Hematopoietic multipotent progenitor cell treated with erythropoietin and hydrocortisone succinate and interleukin-3 and kit ligand, for 6 days (in vitro differentiated cells): ENCODE measurements around the gene SEMA6A.
A peak's percentile ranks its signal among the peaks of the same experiment; 100 is the strongest.

Source experiments
- DNase-seq: peaks from one replicate; pipeline ENCODE4 v3.0.0-alpha.2; 2015

SEMA6A gene

DNA sequence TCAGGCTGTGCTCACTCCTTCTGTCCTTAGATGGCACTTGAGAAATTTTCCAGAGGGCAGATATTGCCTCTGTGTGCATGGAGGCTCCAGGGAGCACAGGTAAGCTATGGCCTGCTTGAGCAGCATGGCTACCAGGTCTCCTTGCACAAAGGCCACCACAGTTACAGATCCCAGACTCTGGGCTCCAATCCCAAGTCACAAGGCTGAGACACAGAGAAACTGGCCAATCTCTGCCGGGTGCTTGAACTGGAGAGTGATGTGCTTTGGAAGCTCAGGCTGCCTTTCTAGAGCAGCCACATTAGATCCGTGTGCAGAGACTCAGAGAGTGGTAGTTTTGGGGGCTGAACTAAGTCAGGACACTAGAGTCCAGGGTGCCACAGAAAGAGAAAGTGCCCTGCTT, 145.7 kb downstream of the SEMA6A start:
- DNase-seq = no peak

DNA sequence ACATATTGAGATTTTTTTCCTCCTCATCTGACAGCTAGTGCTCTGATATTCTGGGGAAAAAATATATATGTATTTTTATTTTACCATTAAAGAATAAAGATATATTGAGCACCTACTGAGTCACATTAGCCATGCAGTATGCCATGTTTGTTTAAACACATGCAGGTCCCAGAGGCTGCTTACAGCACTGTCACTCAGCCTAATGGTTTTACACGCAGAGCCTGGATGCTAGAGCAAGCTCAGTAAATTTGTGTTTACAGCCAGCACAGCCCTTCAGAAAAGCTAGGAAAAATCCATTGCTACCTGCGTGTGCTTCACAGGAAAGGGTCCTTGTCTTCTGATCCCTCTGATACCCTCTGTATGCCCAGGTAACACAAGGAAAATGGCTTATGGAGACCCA, 146.2 kb downstream of the SEMA6A start:
- no peak for DNase-seq

DNA sequence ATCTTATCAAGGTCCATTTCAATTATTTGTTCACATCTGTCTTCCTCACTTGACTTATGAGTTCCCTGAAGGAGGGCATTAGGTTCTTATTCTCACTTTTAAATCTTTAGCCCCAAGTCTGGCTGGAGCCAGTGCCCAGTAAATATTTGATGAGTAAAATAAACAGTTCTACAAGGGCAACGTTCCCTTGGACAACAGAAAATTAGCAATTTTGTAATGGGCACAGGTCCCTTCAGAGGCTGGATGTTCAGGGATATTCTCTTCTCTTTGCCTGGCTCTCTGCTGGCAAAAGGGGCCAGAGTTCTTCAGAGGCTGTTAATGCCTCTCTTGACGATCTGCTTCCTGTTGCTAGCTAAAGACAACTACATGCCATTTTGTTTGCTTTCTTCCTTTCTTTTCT, 149.7 kb downstream of the SEMA6A start:
- no peak for DNase-seq

DNA sequence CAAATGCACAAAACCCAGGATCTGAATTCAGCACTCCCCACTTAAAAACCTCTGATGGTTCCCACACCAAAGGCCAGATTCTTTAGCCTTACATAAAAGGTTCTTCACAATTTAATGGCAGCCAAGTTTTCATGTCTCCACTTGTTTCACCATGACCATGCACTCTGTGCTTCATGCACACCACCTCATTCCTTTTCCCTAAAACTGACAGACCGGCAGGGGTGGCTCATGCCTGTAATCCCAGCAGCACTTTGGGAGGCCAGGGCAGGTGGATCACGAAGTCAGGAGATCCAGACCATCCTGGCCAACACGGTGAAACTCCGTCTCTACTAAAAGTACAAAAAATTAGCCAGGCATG, 150.4 kb downstream of the SEMA6A start:
- no peak for DNase-seq

DNA sequence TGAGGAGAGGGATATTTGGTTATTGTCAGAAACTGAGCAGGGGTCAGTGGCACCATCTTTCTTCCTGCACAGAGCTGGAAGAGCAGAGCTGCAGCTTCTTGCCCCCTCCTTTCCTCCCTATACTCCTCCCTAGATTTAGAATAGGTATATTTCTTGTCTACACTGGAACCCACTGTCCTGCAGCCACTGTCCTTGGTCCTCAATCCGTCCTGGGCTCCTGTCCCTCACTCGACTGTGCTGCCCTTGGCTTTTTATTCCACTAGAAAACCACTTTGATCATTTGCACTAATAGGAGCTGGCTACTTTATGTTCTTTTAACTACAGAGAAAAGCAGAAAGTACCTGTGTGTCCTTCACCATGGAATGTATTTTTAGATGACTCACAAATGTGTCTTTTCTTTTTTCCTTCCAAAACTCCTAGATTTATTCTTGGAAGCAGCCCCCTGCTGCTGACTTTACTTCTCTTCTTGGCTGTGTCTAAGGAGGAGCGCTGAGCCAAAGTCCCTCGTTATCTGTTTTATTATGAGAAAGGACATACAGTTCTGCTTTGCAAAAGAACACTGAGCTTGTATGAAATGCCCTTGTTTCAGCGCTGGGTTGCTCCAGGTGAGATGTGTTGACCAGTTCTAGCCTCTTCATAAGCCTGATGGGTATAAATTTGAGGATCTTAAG, 150.9 kb downstream of the SEMA6A start:
- no peak for DNase-seq

DNA sequence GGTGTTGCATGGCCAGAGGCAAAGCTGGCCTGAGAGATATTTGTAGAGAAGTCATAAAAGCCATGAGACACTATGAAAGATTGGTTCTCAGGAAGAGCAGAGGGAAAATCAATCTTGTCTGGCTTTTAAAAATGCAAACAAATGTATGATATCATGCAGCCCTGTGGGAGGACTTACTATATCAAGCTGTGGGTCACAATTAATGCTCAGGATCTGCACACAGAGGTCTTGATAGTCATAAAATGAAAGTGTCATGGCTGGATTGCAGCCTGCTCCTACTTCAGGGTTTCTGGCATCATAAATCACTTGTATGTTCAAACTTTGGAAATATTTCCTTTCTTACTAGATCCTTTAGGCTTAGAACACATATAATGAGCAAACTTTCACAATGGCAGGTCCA, 151.5 kb downstream of the SEMA6A start:
- DNase-seq = no peak

DNA sequence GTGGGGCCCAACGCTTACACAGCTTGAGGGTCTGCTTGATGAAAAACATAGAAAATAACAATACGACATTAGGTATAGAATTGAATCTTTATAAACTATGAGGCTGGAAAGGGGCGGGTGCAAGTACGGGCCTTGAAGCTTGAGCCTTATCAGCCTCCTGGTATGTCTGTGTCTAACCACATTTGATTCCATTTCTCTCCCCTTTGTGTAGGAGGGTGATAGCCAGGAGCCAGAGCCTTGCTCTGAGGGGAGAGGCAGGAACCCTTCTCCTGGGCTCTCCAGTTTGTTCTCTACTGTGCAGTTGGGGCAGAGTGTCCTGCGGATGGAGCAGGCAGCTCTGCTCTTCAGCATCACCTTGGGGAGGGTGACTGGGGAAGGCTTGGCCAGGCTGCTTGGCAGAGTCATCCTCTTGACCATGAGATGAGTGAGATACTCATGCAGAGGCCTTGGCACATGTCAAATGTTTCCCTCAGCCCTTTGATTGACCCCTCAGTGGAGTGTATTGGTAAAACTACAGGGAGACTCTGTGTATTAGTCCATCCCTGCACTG, 153.5 kb downstream of the SEMA6A start:
- peak; percentile 85 for DNase-seq

DNA sequence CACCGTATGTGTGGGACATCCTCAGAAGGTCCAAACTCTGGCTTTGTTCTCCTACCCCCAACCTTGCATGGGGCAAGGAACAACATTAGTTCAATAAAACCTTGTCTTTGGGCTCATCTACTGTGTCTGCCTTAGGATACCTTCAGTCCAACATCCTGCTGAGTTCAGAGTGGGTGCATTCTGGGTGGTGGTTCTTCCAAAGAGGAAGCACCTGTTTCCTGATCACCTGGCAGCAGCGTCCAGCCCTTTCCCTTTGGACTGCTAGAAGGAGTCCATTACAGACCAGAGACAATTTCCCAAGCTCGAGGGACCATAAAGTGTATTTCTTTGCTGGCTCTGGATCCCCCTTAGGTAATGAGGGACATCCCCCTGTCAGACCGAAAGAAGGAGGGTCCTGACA, 154.1 kb downstream of the SEMA6A start:
- no peak for DNase-seq

DNA sequence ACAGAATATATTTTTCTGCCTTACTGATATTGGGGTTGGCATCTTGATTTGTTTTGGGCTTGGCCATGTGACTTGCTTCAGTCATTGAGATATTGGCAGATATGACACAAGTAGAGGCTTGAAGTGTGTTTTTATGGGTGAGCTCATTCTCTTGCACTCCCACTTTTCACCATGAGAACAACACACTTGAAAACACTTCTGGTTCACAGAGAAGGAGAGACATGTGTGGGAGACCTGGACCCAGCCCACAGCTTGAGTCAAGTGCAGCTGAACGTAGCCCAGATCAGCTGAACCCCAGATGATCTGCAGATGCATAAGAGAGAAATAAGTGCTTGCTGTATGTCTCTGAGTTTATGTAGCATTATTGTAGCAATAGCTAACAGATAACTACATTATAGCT, 155.4 kb downstream of the SEMA6A start:
- no peak for DNase-seq

DNA sequence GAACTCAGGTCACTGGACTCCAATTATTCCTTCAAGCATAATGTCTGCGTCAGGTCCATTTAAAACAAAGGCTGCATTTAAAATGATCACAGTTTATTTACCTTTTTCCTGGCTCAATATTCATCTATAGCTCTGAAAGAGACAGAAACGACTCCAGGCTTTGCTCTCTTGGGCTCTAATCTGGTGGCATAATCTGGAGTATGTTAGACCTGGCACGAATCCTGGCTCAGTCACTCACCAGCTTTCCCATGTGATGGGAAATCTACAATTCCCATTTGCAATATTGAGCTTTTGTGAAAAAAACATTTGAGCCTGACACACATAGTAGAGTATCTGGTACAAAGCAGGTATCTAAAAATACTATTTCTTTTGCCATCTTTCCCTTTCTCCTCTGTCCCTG, 155.8 kb downstream of the SEMA6A start:
- no peak for DNase-seq

DNA sequence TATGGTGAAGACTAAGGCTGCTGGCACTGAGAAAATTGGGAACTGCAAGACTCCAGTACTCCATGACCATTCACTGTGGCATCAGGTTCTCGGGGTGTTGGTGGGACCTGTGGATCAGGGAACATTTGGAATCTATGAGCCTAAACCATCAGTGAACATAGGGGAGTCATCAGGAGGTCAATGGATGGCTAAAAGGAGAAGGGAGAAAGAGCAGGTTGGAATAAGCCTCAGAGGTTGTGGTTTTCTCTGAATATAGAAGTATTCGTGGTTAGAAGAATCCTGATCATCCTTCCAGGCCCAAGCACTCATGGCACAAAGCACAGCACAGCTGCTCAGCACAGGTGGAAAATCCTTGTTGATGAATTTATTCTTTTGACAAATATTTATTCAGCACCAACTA, 156.6 kb downstream of the SEMA6A start:
- DNase-seq = no peak

DNA sequence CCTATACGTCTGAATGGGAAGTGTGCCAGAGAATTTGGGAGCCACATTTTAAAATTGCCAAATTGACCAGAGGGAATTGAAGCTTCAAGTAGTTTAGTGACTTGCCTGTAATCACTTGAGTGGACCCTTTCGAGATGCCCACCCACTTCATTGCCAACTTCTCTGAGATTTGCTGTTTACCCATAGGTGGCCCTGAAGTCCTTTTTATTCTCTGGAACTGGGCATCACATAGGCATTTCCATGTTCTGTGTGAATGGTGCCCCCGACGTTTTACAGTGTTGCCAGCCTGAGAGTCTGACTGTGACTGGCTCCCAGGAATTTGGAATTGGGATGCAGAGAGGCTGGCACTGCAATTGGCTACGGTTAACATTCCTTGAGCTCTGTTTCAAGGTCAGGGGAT, 158.6 kb downstream of the SEMA6A start:
- no peak for DNase-seq

DNA sequence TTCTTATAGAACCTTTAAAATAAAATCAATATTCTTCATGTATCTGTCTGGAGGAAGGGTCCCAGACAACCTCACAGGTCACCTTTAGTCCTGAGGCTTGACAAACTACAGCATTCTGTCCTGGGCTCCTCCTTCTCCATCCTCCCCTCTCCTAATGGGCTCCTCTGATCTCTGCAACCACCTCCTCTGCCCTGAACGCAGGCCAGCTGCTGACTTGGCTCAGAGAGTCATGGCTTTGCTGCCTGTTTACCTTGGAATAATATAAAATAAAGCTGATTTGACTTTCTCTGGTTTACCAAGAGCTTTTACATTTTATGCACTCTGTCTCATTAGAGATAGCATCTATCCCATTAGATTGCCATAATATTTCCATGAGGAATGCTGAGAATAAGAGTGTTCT, 159.4 kb downstream of the SEMA6A start:
- no peak for DNase-seq

DNA sequence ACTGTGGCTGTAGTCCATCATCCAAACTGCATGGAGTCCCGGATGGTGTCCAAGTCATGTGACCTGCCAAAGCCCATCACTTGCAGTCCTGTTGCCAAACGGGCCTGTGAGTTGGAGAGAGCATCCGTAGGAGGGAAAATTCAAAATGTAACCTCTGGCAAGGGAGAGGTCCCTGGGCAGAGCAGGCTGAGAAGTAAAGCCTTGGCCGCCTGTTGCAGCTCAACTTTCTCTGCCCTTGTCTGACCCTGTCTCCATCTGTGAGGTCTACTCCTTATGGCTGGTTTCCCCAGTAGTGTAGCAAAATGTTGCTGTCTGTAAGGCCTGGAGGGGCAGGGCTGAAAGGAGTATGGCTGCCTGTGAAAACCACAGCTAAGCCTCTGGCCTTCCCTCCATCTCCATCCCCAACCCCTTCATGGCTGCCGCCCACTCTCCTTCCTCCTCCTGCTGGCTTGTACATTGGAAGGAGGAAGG, 163.5 kb downstream of the SEMA6A start:
- DNase-seq = no peak

DNA sequence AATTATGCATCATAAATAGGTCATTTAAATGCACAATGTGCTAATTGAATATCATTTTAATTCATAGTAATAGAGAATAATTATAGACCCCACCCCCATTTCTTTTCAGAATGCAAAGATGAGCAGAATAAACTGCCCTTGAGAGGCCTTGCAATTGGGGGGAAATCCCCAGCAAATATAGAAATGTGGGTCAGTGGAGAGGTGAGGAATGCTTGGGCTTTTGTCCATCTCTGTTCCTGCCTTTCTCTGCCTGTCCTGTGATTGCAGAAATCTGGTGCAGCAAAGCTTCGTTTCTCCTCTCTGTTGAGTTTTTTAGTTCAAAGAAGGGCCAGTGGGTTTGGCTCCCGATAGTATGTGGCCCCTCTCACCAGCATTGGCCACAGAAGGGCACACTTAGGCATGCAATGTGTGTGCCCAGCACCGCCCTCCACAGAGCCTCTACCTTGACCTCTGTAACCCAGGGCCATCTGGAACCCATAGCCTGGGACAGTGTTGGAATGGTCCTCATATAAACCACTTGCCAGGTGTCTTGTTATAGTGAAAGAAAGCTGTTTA, 164.2 kb downstream of the SEMA6A start:
- DNase-seq = no peak

DNA sequence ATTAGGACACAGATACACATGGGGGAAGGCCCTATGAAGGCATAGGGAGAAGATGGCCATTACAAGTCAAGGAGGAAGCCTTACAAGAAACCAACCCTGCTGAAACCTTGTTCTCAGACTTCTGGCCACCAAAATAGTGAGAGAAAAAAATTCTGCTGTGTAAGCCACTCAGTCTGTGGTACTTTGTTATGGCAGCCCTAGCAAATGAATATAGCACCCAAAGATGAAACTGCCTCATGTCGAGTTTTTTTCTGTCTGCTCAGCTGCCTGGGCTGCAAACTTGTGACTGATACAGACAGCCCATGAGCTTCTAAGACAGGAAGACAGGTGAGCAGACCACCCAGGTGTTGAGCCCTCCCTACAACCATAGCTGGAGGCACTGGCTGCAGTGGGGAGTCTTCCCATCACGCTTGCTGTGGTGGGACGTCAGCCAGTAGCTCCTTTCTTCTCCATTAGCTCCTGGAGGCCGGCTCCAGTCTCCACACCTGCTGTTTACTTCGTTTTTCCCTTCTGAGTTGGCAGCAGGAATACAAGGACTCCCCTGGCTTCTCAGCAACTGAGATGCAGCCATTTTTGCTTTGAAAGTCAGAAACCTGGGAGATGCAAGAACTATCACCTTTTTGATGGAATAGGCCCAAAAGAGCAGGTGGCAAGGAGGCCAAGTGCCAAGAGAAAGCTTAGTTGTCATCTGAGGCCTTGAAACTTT, 164.9 kb downstream of the SEMA6A start:
- DNase-seq = no peak

DNA sequence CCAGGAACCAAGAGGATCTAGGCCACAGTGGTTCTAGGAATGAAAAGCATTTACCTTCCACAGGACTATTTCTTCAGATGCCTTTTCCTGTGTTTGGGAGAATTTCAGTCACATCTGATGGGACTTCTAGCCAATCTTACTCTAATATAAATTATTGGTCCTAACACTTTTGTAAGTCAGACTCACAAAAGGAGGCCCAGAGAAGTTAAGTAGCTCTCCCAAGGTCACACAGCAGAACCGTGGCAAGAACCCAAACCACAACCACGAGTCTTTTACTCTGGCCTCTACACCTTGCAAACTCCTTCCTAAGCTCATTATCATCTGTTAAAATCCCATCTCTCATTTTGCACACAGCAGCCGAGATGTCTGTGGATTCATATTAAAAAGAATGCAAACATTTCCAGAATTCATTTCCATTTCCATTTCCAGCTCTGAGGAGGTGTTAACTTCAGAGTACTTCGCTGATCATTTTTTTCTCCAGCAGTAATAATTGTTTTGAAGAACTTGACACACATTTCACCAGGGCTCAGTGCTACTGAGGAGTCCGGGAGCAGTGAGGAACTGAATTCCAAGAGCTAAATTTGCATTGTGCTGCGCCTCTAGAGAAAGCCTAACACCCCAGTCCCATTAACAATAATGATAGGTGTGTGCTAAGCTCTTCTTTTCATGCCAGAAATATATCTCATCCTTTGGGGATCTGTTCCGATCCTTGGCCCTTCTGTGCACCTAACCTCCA, 168.1 kb downstream of the SEMA6A start:
- DNase-seq = no peak

DNA sequence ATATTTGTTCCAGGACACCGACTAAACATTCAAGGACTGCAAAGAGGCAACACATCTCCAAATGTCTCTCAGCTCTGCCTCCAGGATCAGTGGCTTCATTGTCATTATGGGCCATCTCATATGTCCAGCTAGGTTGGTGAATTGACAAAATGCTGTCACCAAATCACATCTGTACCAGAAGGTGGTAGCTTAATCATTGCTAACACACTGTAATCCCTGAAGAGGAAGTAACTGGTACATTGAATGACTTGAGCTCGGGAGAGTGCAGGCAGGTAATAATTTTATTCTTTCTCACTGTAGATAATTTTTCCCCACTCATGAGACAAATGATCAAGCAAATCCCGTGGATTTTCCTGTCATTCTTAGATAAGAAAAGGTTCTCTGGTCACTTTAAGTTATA, 169.8 kb downstream of the SEMA6A start:
- DNase-seq = no peak

DNA sequence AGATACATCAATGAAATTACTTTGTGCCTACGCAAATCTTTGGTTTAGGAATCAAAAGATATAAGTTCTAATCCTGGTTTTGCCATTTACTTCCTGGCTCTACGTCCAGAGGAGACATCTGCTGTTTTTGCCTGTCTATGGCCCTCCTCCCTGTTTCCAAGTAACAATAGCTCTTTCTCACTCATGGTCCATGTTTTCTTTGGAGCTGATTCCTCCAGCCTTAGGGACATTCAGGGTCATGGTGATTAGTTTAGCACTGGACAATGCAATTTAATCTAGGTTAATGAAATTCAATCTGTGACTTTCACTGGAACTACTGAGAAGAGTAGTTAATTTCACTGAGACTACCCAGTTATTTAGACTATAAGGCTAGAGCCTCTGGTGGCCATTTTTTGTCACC, 170.6 kb downstream of the SEMA6A start:
- DNase-seq = no peak

DNA sequence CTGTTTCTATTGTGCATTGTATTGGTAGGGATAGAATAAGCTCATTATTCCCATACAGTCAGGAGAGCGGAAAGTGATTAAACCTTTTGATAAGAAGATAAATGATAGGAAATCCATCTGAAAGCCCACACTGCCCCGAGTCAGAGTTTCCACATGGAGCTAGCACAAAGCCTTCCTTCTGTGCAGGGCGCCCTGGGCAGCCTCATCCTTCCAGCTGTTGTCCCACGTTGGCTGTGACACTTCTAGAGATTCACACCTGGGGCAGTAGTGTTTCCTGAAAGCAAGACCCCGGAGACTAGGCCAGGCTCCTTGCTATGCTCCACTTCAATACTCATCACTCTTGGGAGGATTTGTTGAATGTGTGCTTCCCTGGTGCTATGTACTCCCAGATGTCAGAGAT, 172.4 kb downstream of the SEMA6A start:
- no peak for DNase-seq

DNA sequence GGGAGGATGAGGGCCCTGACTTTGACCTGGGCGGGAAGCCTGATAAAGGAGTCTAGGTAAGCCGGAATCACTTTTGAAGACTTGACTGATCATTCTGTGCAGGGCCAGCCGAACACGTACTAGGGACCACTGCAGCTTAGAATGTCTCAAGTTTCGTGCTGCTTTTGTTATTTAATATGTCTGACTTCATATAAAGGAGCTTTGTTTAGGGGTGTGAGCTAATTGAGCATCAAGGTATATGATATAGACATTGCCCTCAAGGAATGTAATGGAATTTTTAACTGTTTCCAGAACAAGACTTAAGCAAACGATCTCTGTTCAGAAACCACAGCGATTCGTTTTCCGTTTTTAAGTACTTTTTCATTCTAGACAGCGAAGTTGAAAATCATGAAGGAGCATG, 173.0 kb downstream of the SEMA6A start:
- no peak for DNase-seq

DNA sequence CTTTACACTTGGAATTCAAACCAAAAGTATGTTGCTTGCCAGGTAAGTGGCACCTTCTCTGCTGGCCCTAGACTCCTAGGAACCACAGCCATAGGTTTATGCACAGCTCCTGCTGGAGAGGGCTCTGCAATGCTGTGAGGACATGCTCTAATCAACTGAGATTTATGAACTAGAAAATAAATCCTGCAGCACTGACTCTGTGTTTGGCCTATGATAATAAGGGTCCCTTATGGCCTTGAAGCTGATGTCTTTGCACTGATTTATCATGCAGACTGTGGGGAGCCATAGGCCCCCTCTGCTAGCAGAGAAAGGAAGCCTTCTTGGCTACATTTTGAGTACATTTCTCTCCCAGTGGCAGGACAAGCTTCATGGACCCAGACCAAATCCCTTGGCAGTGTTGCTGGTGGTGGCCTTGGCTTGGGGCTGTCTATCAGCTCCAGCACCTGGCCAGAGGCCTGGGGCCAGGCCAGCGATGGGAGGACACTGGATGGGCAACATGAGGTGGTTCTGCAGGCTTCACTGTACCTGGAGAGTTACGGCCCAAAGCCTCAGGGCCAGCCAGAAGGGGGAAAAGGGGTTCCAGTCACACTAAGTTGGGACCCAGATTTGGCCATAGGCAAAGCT, 178.0 kb downstream of the SEMA6A start:
- DNase-seq = no peak

DNA sequence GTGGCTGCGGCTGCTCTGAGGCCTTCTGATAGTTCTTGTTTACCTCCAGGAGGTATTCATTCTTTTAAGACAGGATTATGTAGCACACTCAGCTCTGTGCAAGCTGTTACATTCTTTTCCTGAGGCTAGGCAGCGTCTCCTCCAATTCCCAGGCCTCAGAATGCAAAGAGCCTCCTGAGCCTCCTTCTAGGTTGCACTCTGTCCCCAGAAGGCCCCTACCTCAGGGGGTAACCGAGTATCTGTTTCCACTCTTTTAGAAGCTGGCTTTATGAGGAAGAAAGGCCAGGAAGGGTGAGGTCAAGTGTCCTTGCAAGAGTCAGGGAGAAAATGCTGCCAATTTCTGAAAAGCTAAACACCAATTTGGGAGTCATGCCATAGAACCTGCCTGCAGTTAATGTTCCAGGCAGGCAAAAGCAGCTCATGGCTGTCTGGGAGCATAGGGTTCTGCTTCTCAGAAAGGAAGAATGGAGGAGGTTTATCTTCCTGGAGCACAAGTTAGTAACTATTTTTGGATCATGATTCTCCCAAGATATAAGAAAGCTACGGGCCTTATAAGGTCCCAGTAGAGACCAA, 178.9 kb downstream of the SEMA6A start:
- no peak for DNase-seq
